Panc1 (cell line): ENCODE results near the gene RENBP. TPM values are rescaled to one million over a fixed set of nuclear protein-coding genes. Genes with fewer than 3 reads are reported as not detected.

Experiments used
- ATAC-seq: fragments of 200-7000 bp; cut with Tn5 transposase; 2 replicates; pipeline ENCODE4 v1.9.1; 2020; ENCODE audit warnings: mild to moderate bottlenecking, moderate library complexity
- BruUV-seq: library from RNA; stranded (reverse); fragments of 400-500 nt; replicated peaks from 2 replicates; lab custom pipeline; 2021; lab: Mats Ljungman, UMichigan
- CTCF ChIA-PET: fragments of 300-600 bp; sonication (Branson Sonifier 250); formaldehyde crosslinking; loops from one replicate; lab custom pipeline; 2022; ENCODE audit warnings: antibody characterized with exemption; lab: Charles Lee
- POLR2A ChIA-PET: fragments of 300-600 bp; sonication (Branson Sonifier 250); formaldehyde crosslinking; loops from one replicate; lab custom pipeline; 2022; ENCODE audit warnings: antibody characterized with exemption; lab: Charles Lee
- DNase-seq: peaks from one replicate; pipeline ENCODE4 v3.0.0-alpha.2; 2010; ENCODE audit warnings: low read depth, low spot score
- H3K27ac ChIP-seq: 2 replicates; pipeline ENCODE4 v1.5.1; 2011; ENCODE audit warnings: mild to moderate bottlenecking, low read length, inconsistent platforms
- H3K27me3 ChIP-seq: fragments of 200-500 bp; sonication (Bioruptor generic); 2 replicates; pipeline ENCODE4 v1.6.0; 2014; ENCODE audit warnings: low read length, inconsistent platforms; ENCODE audit not compliant: control insufficient read depth, insufficient read depth
- H3K36me3 ChIP-seq: fragments of 200-500 bp; sonication (Bioruptor generic); 2 replicates; pipeline ENCODE4 v1.5.1; 2014; ENCODE audit warnings: inconsistent platforms, mild to moderate bottlenecking, low read length, moderate library complexity; ENCODE audit not compliant: control insufficient read depth, insufficient read depth
- H3K4me1 ChIP-seq: 2 replicates; pipeline ENCODE4 v1.5.1; 2011; ENCODE audit warnings: inconsistent platforms, mild to moderate bottlenecking, low read length, moderate library complexity; ENCODE audit not compliant: control insufficient read depth, insufficient read depth
- H3K4me3 ChIP-seq, 2 experiments: 2 replicates each; pipeline ENCODE4 v1.5.1; 2011 to 2012; ENCODE audit warnings: low read depth in 2 of 2, low read length in 2 of 2, mild to moderate bottlenecking in 2 of 2, inconsistent platforms in 1 of 2, moderate library complexity in 1 of 2
- H3K9me3 ChIP-seq: fragments of 200-500 bp; sonication (Bioruptor generic); 2 replicates; pipeline ENCODE4 v1.5.1; 2014; ENCODE audit warnings: low read depth, mild to moderate bottlenecking, inconsistent platforms, low read length, moderate library complexity; ENCODE audit not compliant: control insufficient read depth, insufficient read depth
- SIN3A ChIP-seq: IDR thresholded peaks from 2 replicates; pipeline ENCODE4 v1.6.1; 2012; ENCODE audit warnings: low read depth, mild to moderate bottlenecking, low read length, moderate library complexity, borderline replicate concordance; ENCODE audit not compliant: insufficient read depth
- in situ Hi-C: cut with HindIII; loops from 2 replicates; pipeline ENCODE4 v1.10.0; 2016; ENCODE audit warnings: low sequenced_read_pairs, low pct_unique_long_range_greater_than_20kb
- intact Hi-C: fragments of 100-400 bp; cut with micrococcal nuclease; formaldehyde crosslinking; loops from one replicate; pipeline ENCODE4 v1.10.0; 2022; ENCODE audit not compliant: unreplicated experiment
- total RNA-seq: library from RNA; stranded (reverse); gene quantifications from one replicate; pipeline ENCODE4 v1.2.1, GENCODE V29; 2021; ENCODE audit not compliant: unreplicated experiment
- TF ChIP-seq, protein P1 (sequence below), 2 experiments: IDR thresholded peaks; 2 replicates each; pipeline ENCODE4 v1.6.1; 2011 to 2012; ENCODE audit warnings: low read depth in 2 of 2, control low read depth in 1 of 2, low read length in 1 of 2, mild to moderate bottlenecking in 1 of 2, moderate library complexity in 1 of 2; ENCODE audit not compliant: insufficient read depth in 1 of 2
- TF ChIP-seq, protein P2 (sequence below): fragments of 450-650 bp; IDR thresholded peaks from 2 replicates; pipeline ENCODE4 v1.5.1; 2017; ENCODE audit warnings: mild to moderate bottlenecking

The RENBP gene
- total RNA-seq, 1 experiment from 2014 or later: 0.62 TPM

DNA sequence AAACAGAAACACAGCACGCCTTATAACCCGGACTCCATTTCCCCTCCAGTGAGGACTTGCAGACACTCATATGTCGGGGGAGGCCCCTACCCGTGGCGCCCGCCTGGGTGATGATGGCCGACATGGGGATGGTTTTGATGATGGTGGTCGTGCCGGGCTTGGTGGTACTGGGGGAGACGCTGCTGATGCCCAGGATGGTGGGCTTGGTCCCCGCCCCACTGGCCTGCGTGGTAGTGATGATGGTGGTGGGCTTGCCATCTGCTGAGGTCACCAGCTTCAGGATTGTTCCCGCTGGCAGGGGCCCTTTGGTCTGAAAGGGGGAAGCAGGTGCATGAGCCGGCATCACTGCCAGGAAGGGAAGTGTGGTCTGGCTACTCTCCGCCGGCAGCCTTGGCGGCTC lies 12.8 kb upstream of the RENBP start:
- no peak overlapping the region for H3K27ac ChIP-seq
- ATAC-seq: no peak
- TF ChIP-seq, protein P1, sequence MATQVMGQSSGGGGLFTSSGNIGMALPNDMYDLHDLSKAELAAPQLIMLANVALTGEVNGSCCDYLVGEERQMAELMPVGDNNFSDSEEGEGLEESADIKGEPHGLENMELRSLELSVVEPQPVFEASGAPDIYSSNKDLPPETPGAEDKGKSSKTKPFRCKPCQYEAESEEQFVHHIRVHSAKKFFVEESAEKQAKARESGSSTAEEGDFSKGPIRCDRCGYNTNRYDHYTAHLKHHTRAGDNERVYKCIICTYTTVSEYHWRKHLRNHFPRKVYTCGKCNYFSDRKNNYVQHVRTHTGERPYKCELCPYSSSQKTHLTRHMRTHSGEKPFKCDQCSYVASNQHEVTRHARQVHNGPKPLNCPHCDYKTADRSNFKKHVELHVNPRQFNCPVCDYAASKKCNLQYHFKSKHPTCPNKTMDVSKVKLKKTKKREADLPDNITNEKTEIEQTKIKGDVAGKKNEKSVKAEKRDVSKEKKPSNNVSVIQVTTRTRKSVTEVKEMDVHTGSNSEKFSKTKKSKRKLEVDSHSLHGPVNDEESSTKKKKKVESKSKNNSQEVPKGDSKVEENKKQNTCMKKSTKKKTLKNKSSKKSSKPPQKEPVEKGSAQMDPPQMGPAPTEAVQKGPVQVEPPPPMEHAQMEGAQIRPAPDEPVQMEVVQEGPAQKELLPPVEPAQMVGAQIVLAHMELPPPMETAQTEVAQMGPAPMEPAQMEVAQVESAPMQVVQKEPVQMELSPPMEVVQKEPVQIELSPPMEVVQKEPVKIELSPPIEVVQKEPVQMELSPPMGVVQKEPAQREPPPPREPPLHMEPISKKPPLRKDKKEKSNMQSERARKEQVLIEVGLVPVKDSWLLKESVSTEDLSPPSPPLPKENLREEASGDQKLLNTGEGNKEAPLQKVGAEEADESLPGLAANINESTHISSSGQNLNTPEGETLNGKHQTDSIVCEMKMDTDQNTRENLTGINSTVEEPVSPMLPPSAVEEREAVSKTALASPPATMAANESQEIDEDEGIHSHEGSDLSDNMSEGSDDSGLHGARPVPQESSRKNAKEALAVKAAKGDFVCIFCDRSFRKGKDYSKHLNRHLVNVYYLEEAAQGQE (IDR thresholded peaks at IDR 0.05; ENCODE audit: insufficient read depth in 1 of 2, low read depth in 2 of 2, low read length in 1 of 2): no peak
- BruUV-seq: no TSS peak
- DNase-seq: no peak
- POLR2A ChIA-PET: interaction anchor here (0.5 kb wide), 1 partner anchor 18 kb away, joined by 12 read pairs; no protein-coding TSS in a partner anchor
- no peaks in the 10 kb centered on the region for H3K27me3 ChIP-seq
- H3K9me3 ChIP-seq: no peaks in the 10 kb centered on the region
- CTCF ChIA-PET: no interaction called here
- no peak overlapping the region for H3K4me3 ChIP-seq
- intact Hi-C loops: no loop called here
- H3K4me1 ChIP-seq: no peaks in the 10 kb centered on the region
- H3K36me3 ChIP-seq: peaks cover 8% of the 10 kb centered on the region
- in situ Hi-C loops: no loop called here

DNA sequence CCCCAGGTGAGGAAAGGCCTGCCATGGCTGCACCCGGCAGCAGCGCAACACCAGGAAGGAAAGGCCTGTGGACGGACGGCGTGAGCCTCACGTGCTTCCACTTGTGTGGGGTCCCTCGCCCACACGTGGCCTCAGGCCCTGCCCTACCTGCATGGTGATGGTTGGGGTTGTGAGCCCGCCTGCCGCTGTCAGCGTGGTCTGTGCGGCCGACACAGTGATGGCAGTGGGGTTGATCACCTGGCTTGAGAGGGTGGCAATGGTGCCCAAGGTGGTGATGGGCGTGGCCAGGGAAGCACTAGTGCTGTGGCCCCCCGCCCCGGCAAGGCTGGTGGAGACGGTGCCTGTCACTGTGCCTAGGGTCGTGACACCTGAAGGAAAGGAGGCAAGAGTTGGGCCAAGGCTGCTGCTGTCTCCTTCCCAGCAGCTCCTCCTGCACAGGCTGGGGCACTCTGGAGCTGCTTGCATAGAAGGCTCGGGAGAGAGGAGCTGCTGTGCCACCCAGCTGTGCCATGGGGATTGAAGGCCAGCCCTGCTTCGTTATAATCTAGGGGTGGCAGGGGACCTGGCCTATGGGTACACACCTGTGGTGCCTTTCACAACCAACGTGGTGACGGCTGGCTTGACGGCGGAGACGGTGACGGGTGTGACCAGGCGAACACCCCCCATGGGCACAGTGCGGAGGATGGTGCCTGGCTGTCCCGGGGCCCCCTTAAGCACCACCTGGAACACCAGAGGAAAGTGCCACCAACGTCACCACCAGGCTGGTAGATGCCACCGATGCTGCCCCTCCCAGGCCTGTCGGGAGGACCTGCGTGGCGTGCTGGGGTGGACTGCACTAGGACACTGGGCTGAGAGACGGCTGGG lies 11.8 kb upstream of the RENBP start:
- TF ChIP-seq, protein P1 (IDR thresholded peaks at IDR 0.05; ENCODE audit: insufficient read depth in 1 of 2, low read depth in 2 of 2, low read length in 1 of 2): no peak
- TF ChIP-seq, protein P2, sequence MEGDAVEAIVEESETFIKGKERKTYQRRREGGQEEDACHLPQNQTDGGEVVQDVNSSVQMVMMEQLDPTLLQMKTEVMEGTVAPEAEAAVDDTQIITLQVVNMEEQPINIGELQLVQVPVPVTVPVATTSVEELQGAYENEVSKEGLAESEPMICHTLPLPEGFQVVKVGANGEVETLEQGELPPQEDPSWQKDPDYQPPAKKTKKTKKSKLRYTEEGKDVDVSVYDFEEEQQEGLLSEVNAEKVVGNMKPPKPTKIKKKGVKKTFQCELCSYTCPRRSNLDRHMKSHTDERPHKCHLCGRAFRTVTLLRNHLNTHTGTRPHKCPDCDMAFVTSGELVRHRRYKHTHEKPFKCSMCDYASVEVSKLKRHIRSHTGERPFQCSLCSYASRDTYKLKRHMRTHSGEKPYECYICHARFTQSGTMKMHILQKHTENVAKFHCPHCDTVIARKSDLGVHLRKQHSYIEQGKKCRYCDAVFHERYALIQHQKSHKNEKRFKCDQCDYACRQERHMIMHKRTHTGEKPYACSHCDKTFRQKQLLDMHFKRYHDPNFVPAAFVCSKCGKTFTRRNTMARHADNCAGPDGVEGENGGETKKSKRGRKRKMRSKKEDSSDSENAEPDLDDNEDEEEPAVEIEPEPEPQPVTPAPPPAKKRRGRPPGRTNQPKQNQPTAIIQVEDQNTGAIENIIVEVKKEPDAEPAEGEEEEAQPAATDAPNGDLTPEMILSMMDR: no peak
- no peak for TF ChIP-seq SIN3A
- POLR2A ChIA-PET: no interaction called here
- in situ Hi-C loops: no loop called here
- no peaks in the 10 kb centered on the region for H3K9me3 ChIP-seq
- intact Hi-C loops: no loop called here
- BruUV-seq: no TSS peak
- no peak overlapping the region for H3K27ac ChIP-seq
- no peaks in the 10 kb centered on the region for H3K27me3 ChIP-seq
- peaks cover 2% of the 10 kb centered on the region for H3K36me3 ChIP-seq
- H3K4me1 ChIP-seq: no peaks in the 10 kb centered on the region
- DNase-seq (no peak), ATAC-seq (no peak; the same call in 1 of the 2 replicates)
- CTCF ChIA-PET: no interaction called here
- no peak overlapping the region for H3K4me3 ChIP-seq
